T-helper 2 cell (primary cell): ENCODE measurements around the gene G6PD.
"Not testable (repeated sequence)": the region's sequence is repeated elsewhere in the genome, so short reads cannot be mapped to it uniquely, and the experiment has no call there.

Experiments
- DNase-seq, 5 experiments: peaks; one replicate each; pipeline versions ENCODE4 v3.0.0 to v3.0.0-alpha.2; 2012 to 2022
- total RNA-seq, 2 donors: gene quantifications; one replicate each; lab custom pipeline; 2026; lab: John Stamatoyannopoulos, UW

The G6PD gene
- total RNA-seq = 23.7 to 28.4 reads per million in 2 donors

DNA sequence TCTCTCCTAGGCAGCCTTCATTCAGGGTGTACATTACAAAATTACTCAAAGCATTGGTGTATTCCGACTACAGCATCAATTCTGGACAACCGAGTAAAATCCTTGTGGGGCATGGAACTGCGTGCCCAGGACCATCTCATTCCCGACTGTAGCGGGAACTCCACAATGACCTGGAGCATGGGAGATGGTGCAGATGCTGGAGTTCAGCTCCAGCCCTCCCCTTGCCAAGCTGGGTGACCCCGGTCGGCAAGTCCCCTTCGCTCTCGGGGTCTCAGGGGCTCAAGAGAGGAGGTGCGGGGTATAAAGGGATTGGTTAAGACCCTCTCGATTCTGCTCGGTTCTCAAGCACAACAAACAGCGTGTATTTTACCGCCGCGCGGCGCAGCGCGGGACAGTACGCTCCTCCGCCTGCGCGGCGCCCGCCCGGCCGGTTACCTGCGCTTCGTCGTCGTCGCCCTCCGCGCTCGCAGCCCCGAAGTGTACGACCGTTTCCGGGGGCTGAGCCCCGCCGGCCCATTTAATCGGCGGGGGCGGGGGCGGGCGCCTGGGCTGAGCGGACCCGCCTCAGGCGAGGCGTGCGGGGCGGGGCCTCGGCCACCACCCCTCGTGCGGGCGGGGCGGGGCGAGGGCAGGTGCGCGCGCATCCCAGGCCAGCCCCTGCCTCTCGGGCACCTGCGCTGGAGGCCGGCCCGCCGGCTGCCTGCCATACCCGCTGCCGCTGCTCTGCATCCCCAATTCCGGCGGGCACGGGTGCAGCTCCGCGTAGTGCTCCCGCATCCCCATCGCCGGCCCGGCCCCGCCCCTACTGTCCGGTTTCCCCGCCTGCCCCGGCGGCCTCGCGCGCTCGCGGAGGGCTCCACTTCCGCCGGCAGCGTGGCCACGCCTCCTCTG is at the start of gene G6PD:
Gene G6PD, minus strand, starts transcription at position 493 of the 891 bp plus-strand sequence. CDS start 691 bp downstream, outside the sequence.
- peak; percentile 63 to 85 (median 75) for DNase-seq

DNA sequence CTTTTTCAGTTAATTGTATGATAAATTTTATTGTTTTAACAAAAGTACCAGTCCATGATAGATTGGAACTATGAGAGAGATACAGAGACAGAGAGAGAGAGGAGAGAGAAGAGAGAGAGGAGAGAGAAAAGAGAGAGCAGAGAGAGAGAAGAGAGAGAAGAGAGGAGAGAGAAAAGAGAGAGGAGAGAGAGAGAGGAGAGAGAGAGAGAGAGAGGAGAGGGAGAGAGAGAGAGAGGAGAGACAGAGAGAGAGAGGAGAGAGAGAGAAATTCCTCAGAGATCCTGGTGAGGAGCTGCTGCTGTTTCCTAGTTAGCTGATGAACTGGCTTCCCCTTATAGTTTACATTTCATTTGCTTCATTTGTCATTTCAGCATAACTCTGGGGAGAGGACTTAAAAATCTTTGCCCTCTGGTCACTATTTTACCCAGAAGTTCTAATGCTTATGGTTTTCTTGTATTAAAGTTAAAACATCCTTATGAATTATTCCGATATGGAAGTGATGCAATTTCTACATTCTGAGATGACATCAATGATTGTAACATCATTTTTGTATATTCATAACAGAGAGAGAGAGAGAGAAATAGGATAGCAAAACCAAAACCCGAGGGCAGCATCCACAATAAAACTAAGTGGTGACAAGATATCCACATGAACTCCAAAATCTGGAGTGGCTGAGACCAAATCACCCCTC is 49.1 kb upstream of the G6PD start:
- no peak for DNase-seq

- DNase-seq = no peak
These were observed 47.8 kb upstream of the G6PD start for GRCh38 chrX:154594491-154594890.

DNA sequence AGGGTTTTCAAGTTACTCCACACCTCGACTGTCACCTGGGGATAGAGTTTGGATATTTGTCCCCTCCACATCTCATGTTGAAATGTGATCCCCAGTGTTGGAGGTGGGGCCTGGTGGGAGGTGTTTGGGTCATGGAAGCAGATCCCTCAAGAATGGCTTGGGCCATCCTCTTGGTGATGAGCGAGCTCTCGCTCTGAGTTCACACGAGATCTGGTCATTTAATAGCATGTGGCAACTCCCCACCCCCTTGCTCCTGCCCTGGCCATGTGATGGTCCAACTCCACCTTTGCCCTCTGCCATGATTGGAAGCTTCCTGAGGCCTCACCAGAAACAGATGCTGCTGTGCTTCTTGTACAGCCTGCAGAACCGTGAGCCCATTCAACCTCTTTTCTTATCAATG is 46.6 kb upstream of the G6PD start:
- DNase-seq = no peak

GRCh38 chrX:154592505-154592904 is 45.9 kb upstream of the G6PD start:
- DNase-seq = no peak

GRCh38 chrX:154590415-154590814 is 43.8 kb upstream of the G6PD start:
- DNase-seq = not testable (repeated sequence)

- DNase-seq = not testable (repeated sequence)
These were observed 38.0 kb upstream of the G6PD start, which contains the start of gene CTAG1A for GRCh38 chrX:154584585-154585183. TSS of gene CTAG1A (plus strand) at chrX:154585133. CDS start at chrX:154585207, 74 bp downstream.

GRCh38 chrX:154582994-154583393 is 36.3 kb upstream of the G6PD start:
- DNase-seq = not testable (repeated sequence)

DNA sequence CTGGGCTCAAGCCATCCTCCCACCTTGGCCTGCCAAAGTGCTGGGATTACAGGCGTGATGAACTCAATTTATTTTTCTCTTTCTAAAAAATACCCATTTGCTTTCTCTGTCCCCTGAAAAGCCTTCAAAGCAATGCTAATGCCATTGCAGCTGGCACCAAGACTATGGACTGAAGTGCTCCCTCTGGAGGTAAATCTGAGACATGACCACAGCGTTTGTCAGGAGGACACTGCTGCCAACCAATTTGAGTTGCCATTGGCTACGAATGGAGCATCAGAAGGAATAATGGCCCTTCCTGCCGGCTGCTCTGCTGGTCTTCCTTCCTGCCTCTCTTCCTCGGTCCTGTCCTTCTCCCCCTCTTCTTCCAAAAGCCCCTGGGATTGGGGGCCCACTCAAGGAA is 28.4 kb upstream of the G6PD start:
- not testable (repeated sequence) for DNase-seq

DNA sequence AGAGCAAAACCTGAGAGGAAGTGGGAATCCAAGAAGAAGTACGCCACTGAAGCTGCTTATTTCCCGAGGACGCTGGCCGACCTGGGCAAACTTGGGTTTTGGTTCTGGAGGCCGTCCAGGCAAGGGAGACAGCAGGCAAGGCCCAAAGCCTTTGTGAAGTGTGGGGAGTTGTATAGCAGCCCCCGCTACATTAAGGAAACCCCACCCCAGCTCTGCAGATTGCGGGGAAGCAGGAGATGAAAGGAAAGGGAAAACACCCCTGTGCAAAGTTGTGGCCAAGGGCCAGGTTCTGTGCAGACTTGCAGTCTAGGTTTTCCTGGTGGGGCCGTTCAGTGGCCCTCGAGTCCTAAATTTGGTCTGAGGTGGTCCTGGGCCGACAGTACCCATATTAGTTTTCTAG is 26.4 kb upstream of the G6PD start:
- DNase-seq = not testable (repeated sequence)

DNA sequence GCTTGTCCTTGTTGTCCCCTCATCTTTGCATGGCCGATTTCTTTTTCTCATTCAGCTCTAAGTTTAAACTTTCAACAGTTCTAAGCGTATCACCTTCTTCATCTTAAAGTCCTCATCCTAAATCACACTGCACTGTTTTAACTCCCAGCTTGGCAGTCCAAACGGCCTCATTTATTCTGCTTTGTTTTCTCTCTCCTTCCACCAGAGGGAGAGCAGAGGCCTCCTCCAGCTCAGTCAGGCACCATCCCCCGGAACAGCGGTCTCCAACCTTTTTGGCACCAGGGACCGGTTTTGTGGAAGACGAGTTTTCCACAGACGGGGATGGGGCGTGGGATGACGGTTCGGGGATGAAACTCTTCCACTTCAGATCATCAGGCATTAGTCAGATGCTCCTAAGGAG is 23.7 kb upstream of the G6PD start:
- not testable (repeated sequence) for DNase-seq

DNA sequence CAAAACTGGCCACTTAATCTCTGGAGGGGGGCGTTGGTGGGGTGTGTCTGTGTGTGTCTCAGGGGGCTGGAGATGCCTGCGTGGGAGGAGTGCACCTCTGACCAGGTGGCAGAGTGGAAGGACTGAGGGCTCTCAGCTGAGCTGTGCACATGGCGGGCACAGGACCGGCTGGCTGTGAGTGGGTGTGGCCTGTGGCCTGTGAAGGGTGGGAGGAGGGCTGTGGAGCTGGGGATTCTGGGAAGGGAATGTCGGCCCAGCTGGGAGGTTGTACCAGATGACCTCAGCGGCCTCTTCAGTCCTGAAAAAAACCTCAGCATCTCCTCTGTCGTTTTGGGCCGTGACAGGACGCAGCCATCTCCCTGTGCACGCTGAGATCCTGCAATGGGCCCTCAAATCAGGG is 15.6 kb upstream of the G6PD start:
- DNase-seq = not testable (repeated sequence)

DNA sequence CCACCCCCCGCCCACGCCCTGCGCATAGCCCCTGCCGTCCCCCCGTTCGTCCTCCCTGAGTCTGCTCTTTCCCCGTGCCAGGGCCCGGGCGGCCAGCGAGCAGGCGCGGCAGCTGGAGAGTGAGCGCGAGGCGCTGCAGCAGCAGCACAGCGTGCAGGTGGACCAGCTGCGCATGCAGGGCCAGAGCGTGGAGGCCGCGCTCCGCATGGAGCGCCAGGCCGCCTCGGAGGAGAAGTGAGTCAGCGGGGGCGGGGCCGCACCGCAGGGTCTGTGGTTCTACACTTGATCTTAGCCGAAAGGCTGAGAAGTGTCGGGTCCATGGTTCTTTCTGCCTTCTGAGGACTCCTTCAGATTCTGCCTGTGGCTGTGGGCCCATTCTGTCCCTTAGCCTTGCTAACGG is 13.7 kb upstream of the G6PD start:
- not testable (repeated sequence) for DNase-seq

DNA sequence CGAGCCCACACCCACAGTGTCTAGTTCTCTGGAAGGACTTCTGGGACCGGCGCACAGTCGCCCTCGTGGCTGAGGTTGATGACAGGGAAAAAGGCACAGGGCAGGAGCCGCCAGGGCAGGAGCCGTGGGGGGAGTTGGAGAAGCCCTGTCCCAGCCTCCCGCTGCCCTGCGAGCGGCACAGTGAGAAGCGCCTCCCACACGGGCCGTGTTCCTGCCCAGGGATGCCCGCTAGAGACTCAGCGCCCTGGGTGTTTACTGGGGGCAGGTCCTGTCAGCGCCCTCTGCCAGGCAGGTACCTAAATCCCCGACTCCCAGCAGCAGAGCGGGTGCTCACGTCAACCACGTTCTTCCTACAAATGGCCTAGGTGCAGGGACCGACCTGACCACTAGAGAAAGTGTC is 12.2 kb upstream of the G6PD start:
- DNase-seq = not testable (repeated sequence)

DNA sequence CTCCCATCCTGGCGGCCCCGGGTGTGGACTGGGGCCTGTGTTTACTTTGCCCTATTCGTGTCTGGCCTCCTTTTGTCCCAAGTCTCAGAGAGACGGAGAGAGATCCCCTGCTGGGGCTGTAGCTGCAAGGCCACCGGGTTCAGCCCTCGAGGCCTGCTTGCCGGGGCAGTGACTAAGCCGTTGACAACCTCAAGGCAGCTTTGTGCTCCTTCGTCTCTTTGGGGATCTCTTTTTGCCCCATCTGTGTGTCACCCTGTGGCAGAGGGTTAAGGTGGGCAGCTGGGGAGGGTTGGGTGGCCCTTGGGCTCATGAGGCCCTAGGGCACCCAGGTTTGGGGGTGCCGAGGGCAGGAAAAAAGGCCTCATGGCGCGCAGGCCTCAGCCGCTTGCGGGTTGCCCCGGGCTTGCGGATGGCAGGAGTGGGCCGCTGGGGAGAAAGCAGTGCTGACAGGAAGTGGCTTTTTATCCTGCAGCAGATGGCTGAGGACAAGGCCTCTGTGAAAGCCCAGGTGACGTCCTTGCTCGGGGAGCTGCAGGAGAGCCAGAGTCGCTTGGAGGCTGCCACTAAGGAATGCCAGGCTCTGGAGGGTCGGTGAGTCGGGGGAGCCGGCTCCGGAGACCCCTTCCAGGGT is 11.5 kb upstream of the G6PD start:
- not testable (repeated sequence) for DNase-seq

DNA sequence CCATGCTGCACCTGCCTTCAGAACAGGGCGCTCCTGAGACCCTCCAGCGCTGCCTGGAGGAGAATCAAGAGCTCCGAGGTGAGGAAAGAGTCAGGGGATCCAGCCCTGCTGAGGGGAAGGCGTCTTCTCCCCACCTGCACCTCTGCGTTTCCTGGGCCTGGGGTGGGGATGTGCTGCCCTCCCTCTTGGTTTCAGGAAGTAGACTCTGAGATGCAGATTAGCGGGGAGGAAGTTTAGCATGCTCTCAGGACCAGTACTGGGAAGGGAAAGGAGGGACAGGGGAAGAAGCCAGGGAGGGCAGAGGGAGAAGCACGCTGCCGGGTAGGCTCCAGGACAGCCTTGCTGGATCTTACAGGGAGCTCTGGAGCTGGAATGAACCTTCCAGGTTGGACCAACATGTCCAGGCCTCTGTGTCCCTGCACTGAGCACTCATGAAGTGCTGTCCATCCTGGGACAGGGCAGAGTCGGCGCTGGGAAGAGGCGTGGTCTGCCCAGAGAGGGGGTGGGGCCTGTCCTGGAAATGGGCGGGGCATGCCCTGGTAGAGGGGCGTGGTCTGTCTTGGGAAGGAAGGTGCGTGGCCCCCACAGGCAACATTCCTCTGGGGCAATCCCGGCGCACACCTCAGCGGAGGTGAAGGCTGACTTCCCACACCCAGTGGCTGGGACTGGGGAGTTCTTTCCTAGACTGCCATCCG is 5.6 kb upstream of the G6PD start:
- not testable (repeated sequence) for DNase-seq

DNA sequence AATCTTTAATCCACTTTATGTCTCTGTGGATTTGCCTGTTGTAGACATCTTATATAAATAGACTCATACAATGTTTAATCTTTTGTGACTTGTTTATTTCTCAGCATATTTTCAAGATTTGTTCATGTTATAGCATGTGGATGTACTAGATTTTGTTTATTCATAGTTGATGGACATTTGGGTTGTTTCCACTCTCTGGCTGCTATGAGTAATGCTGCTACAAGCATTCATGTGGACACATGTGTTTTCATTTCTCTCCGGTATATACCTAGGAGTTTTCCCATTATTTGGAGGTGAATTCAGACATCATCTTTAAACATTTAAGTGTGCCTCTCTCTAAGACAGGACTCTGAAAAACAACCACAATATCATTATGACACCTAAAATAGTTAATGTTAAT is 3.1 kb upstream of the G6PD start:
- no peak for DNase-seq

- no peak for DNase-seq
These were observed 1.3 kb upstream of the G6PD start for GRCh38 chrX:154548028-154548316.

- DNase-seq = peak; percentile 72 to 92 (median 82)
These were observed 790 bp upstream of the G6PD start, which contains the start of gene IKBKG for GRCh38 chrX:154547245-154548027. TSS of gene IKBKG (plus strand) at chrX:154547620. CDS start at chrX:154552003, 4,383 bp downstream.

- DNase-seq = no peak
These were observed 872 bp downstream of the G6PD start for GRCh38 chrX:154545673-154546274.
